ENCODE results near the gene PACSIN1. TPM values are rescaled to one million over a fixed set of nuclear protein-coding genes. Genes with fewer than 3 reads are reported as not detected.
A peak's percentile ranks its signal among the peaks of the same experiment; 100 is the strongest.

Gene PACSIN1
- total and polyA plus RNA-seq, 2 of the 4 experiments (the other 2 are of a cell fraction) = 0.02 TPM; not detected in 1

GRCh38 chr6:34511915-34512737 is 46.2 kb downstream of the PACSIN1 start:
- Histone ChIP-seq H2BK120ac (ENCODE audit: low read depth, low read length) (no peak overlapping the region), H3K4ac (ENCODE audit: low read depth, low read length) (no peak overlapping the region), H3K18ac (ENCODE audit: low read depth, low read length) (no peak overlapping the region), H2BK5ac (ENCODE audit: low read depth, low read length, poor library complexity, severe bottlenecking) (no peak overlapping the region), H2BK20ac (ENCODE audit: low read depth, low read length) (no peak overlapping the region), H3K23ac (ENCODE audit: low read depth, low read length) (no peak overlapping the region), H3K27me3 (ENCODE audit: control insufficient read depth, insufficient read depth, low read length) (peaks cover 42% of the 10 kb centered on the region), H4K91ac (ENCODE audit: insufficient read depth, low read depth, low read length) (no peak overlapping the region), H3K79me1 (ENCODE audit: low read depth in 1 of 2, low read length in 2 of 2) (no peaks in the 10 kb centered on the region), H4K8ac (ENCODE audit: low read depth in 2 of 2, low read length in 2 of 2) (no peak overlapping the region), H2AK9ac (replicated peaks; ENCODE audit: low read depth, low read length, poor library complexity) (peak overlapping the region; percentile 5), H3K9me3 (ENCODE audit: control insufficient read depth, insufficient read depth, low read length) (0 out of 2 replicates have a peak, but pooled peaks cover 3% of the 10 kb centered on the region), H4K5ac (ENCODE audit: low read depth, low read length) (no peak overlapping the region), H4K20me1 (ENCODE audit: insufficient read depth, low read length) (no peaks in the 10 kb centered on the region), H3K36me3 (ENCODE audit: control insufficient read depth, insufficient read depth, low read length) (no peaks in the 10 kb centered on the region), H3K9me1 (ENCODE audit: insufficient read depth, low read length) (no peaks in the 10 kb centered on the region), H2AFZ (replicated peaks; ENCODE audit: low read length, poor library complexity) (no peak overlapping the region), H3K14ac (replicated peaks; ENCODE audit: low read depth, low read length) (no peak overlapping the region), H3K56ac (ENCODE audit: extremely low read depth, insufficient read depth, low read length) (no peak overlapping the region), H2BK15ac (ENCODE audit: low read depth, low read length) (no peak overlapping the region), H2AK5ac (ENCODE audit: low read depth, low read length) (no peak overlapping the region), H3K4me3 (ENCODE audit: insufficient read depth, low read depth, low read length) (no peak overlapping the region), H3K27ac (ENCODE audit: insufficient read depth, low read length) (no peak overlapping the region), H3K4me2 (ENCODE audit: low read depth, low read length) (no peak overlapping the region), H3K9ac (ENCODE audit: low read depth, low read length) (no peak overlapping the region), H3K4me1 (ENCODE audit: control insufficient read depth, insufficient read depth, low read length) (peaks cover 1% of the 10 kb centered on the region; the same call in 1 of the 2 replicates)
- in situ Hi-C loops (cut with MboI; ENCODE audit: low sequenced_read_pairs) = no loop called here
- ChIA-PET CTCF (no interaction called here), POLR2A (ENCODE audit: unreplicated experiment) (no interaction called here)
- 47% methylated on average over 5 of the region's 12 CpGs; no CpG with 5 or more reads in 1 of the 2 experiments for WGBS, 2 experiments (ENCODE audit: extremely low coverage in 2 of 2, insufficient read length in 1 of 2)
- intact Hi-C loops (cut with micrococcal nuclease) = no loop called here
- dilution Hi-C loops (cut with HindIII; ENCODE audit: low sequenced_read_pairs, unreplicated experiment) = no loop called here
- ATAC-seq (ENCODE audit: low read depth) (no peak), DNase-seq (no peak)
- TF ChIP-seq MAZ (IDR thresholded peaks at IDR 0.05; ENCODE audit: borderline replicate concordance, low read depth, low read length) (no peak), RFX5 (IDR thresholded peaks at IDR 0.05; ENCODE audit: low read depth, low read length) (no peak), NFE2L2 (IDR thresholded peaks at IDR 0.05; ENCODE audit: low read depth, low read length) (no peak), POLR2A (IDR thresholded peaks at IDR 0.05; ENCODE audit: low read depth, low read length) (no peak), MXI1 (IDR thresholded peaks at IDR 0.05; ENCODE audit: borderline replicate concordance, low read depth, low read length) (no peak), RAD21 (IDR thresholded peaks at IDR 0.05; ENCODE audit: low read length) (no peak), RCOR1 (IDR thresholded peaks at IDR 0.05; ENCODE audit: insufficient replicate concordance, low read length) (no peak), CHD1 (IDR thresholded peaks at IDR 0.05; ENCODE audit: low read depth, low read length) (no peak), ELK1 (IDR thresholded peaks at IDR 0.05; ENCODE audit: borderline replicate concordance, low read depth, low read length) (no peak), USF2 (IDR thresholded peaks at IDR 0.05; ENCODE audit: low read depth, low read length) (no peak), FOS (IDR thresholded peaks at IDR 0.05; ENCODE audit: low read depth, low read length) (no peak), CEBPB (IDR thresholded peaks at IDR 0.05; ENCODE audit: low read depth, low read length) (no peak), BHLHE40 (IDR thresholded peaks at IDR 0.05; ENCODE audit: low read depth, low read length) (no peak), SMC3 (IDR thresholded peaks at IDR 0.05; ENCODE audit: low read depth, low read length) (no peak)
- TF ChIP-seq, protein P1, sequence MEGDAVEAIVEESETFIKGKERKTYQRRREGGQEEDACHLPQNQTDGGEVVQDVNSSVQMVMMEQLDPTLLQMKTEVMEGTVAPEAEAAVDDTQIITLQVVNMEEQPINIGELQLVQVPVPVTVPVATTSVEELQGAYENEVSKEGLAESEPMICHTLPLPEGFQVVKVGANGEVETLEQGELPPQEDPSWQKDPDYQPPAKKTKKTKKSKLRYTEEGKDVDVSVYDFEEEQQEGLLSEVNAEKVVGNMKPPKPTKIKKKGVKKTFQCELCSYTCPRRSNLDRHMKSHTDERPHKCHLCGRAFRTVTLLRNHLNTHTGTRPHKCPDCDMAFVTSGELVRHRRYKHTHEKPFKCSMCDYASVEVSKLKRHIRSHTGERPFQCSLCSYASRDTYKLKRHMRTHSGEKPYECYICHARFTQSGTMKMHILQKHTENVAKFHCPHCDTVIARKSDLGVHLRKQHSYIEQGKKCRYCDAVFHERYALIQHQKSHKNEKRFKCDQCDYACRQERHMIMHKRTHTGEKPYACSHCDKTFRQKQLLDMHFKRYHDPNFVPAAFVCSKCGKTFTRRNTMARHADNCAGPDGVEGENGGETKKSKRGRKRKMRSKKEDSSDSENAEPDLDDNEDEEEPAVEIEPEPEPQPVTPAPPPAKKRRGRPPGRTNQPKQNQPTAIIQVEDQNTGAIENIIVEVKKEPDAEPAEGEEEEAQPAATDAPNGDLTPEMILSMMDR (conservative IDR thresholded peaks at IDR 0.05; ENCODE audit: low read depth, low read length) = no peak
- BruUV-seq (replicated peaks) = no TSS peak
